Trophoblast cell (in vitro differentiated cells and primary cell): Measurements from ENCODE around the gene ULK1.

Source experiments
- DNase-seq, 2 donors: peaks; one replicate each; pipeline ENCODE4 v3.0.0-alpha.2; 2016
- H2AFZ ChIP-seq: 2 replicates; pipeline ENCODE4 v1.6.1; 2013; ENCODE audit warnings: low read length, moderate library complexity, mild to moderate bottlenecking; ENCODE audit not compliant: insufficient read depth, poor library complexity
- H2AK5ac ChIP-seq: 2 replicates; pipeline ENCODE4 v1.6.1; 2013; ENCODE audit warnings: mild to moderate bottlenecking, low read length
- H2BK120ac ChIP-seq: 2 replicates; pipeline ENCODE4 v1.6.1; 2013; ENCODE audit warnings: low read length, mild to moderate bottlenecking, moderate library complexity; ENCODE audit not compliant: insufficient read depth, poor library complexity
- H2BK12ac ChIP-seq: 2 replicates; pipeline ENCODE4 v1.6.1; 2013; ENCODE audit warnings: mild to moderate bottlenecking, low read length, moderate library complexity
- H2BK5ac ChIP-seq: 2 replicates; pipeline ENCODE4 v1.6.1; 2013; ENCODE audit warnings: low read length, low read depth, moderate library complexity, mild to moderate bottlenecking; ENCODE audit not compliant: poor library complexity
- H3K14ac ChIP-seq: 2 replicates; pipeline ENCODE4 v1.6.1; 2013; ENCODE audit warnings: mild to moderate bottlenecking, low read length
- H3K18ac ChIP-seq: 2 replicates; pipeline ENCODE4 v1.6.1; 2013; ENCODE audit warnings: mild to moderate bottlenecking, low read length
- H3K23ac ChIP-seq: 2 replicates; pipeline ENCODE4 v1.6.1; 2013; ENCODE audit warnings: low read length
- H3K27ac ChIP-seq: 2 replicates; pipeline ENCODE4 v1.5.1; 2013; ENCODE audit warnings: low read depth, mild to moderate bottlenecking, inconsistent platforms, low read length, moderate library complexity
- H3K27me3 ChIP-seq: 2 replicates; pipeline ENCODE4 v1.6.1; 2013; ENCODE audit warnings: inconsistent platforms, mild to moderate bottlenecking, low read length, moderate library complexity; ENCODE audit not compliant: insufficient read depth
- H3K36me3 ChIP-seq, 2 experiments: 1 replicate in 1 of 2; 2 replicates in 1 of 2; pipeline ENCODE4 v1.6.1; 2013; ENCODE audit warnings: low read length in 2 of 2, mild to moderate bottlenecking in 2 of 2, moderate library complexity in 1 of 2; ENCODE audit not compliant: insufficient read depth in 2 of 2, control insufficient read depth in 1 of 2
- H3K4ac ChIP-seq: 2 replicates; pipeline ENCODE4 v1.6.1; 2013; ENCODE audit warnings: low read depth, mild to moderate bottlenecking, low read length, moderate library complexity
- H3K4me1 ChIP-seq, 2 experiments: 1 replicate in 1 of 2; 2 replicates in 1 of 2; pipeline ENCODE4 v1.6.1; 2013; ENCODE audit warnings: low read length in 2 of 2, mild to moderate bottlenecking in 2 of 2, moderate library complexity in 1 of 2; ENCODE audit not compliant: insufficient read depth in 2 of 2, control insufficient read depth in 1 of 2
- H3K4me2 ChIP-seq: 2 replicates; pipeline ENCODE4 v1.6.1; 2013; ENCODE audit warnings: inconsistent platforms, mild to moderate bottlenecking, low read length, moderate library complexity
- H3K4me3 ChIP-seq: 2 replicates; pipeline ENCODE4 v1.5.1; 2013; ENCODE audit warnings: mild to moderate bottlenecking, low read depth, low read length, inconsistent platforms
- H3K79me1 ChIP-seq: one replicate; pipeline ENCODE4 v1.6.1; 2013; ENCODE audit warnings: low read length
- H3K79me2 ChIP-seq: 2 replicates; pipeline ENCODE4 v1.6.1; 2013; ENCODE audit warnings: low read length, mild to moderate bottlenecking; ENCODE audit not compliant: control insufficient read depth, insufficient read depth, poor library complexity
- H3K9ac ChIP-seq: 2 replicates; pipeline ENCODE4 v1.6.1; 2013; ENCODE audit warnings: mild to moderate bottlenecking, low read length
- H3K9me3 ChIP-seq: 2 replicates; pipeline ENCODE4 v1.6.1; 2013; ENCODE audit warnings: low read depth, mild to moderate bottlenecking, control low read depth, inconsistent platforms, low read length; ENCODE audit not compliant: insufficient read depth
- H4K12ac ChIP-seq: 2 replicates; pipeline ENCODE4 v1.6.1; 2013; ENCODE audit warnings: low read depth, mild to moderate bottlenecking, low read length, moderate library complexity
- H4K8ac ChIP-seq: 2 replicates; pipeline ENCODE4 v1.6.1; 2013; ENCODE audit warnings: low read depth, mild to moderate bottlenecking, low read length, moderate library complexity
- H4K91ac ChIP-seq: one replicate; pipeline ENCODE4 v1.6.1; 2013; ENCODE audit warnings: low read depth, mild to moderate bottlenecking, low read length, moderate library complexity
- WGBS: extraction: QIAGEN DNeasy Blood & Tissue Kit; methylation state at CpG from one replicate; pipeline ENCODE4 v1.1.7; 2013; ENCODE audit warnings: missing lambda C conversion rate; ENCODE audit not compliant: insufficient read length, insufficient coverage; ENCODE audit errors: extremely low coverage; 5-methylcytosine and 5-hydroxymethylcytosine counted together

Gene ULK1

GRCh38 chr12:131940141-131940547 lies 45.7 kb downstream of the ULK1 start:
- H3K27me3 ChIP-seq, result no peaks in the 10 kb centered on the region
- no peak for DNase-seq
- H4K8ac ChIP-seq, result no peak overlapping the region
- no peak overlapping the region for H2BK12ac ChIP-seq
- H3K14ac ChIP-seq, result no peak overlapping the region
- H3K79me1 ChIP-seq, result no peaks in the 10 kb centered on the region
- no peak overlapping the region for H4K12ac ChIP-seq
- H4K91ac ChIP-seq, result no peak overlapping the region
- H3K18ac ChIP-seq, result no peak overlapping the region
- no peak overlapping the region for H3K23ac ChIP-seq
- no peaks in the 10 kb centered on the region for H3K4me1 ChIP-seq
- H2BK5ac ChIP-seq, result no peak overlapping the region
- peaks cover 5% of the 10 kb centered on the region for H3K9me3 ChIP-seq
- no peak overlapping the region for H3K4me2 ChIP-seq
- H2BK120ac ChIP-seq, result no peak overlapping the region
- no peak overlapping the region for H2AFZ ChIP-seq
- no peak overlapping the region for H3K27ac ChIP-seq
- H3K4ac ChIP-seq, result no peak overlapping the region
- peaks cover 50 to 51% of the 10 kb centered on the region in 2 experiments for H3K36me3 ChIP-seq
- H3K9ac ChIP-seq, result no peak overlapping the region
- H2AK5ac ChIP-seq, result no peak overlapping the region
- no peak overlapping the region for H3K4me3 ChIP-seq
- no CpG with 5 or more reads among the region's 8 CpGs for WGBS
- no peaks in the 10 kb centered on the region for H3K79me2 ChIP-seq

GRCh38 chr12:131941116-131941986 lies 46.9 kb downstream of the ULK1 start:
- Histone ChIP-seq H3K4ac (no peak overlapping the region), H2BK120ac (no peak overlapping the region), H3K27me3 (no peaks in the 10 kb centered on the region), H3K4me1 (no peaks in the 10 kb centered on the region), H3K79me1 (no peaks in the 10 kb centered on the region), H3K79me2 (no peaks in the 10 kb centered on the region), H3K36me3 (peaks cover 45 to 51% of the 10 kb centered on the region in 2 experiments), H3K4me3 (no peak overlapping the region), H3K23ac (no peak overlapping the region), H2BK5ac (no peak overlapping the region), H3K14ac (no peak overlapping the region), H4K91ac (no peak overlapping the region), H3K9me3 (peaks cover 5% of the 10 kb centered on the region), H3K18ac (no peak overlapping the region), H3K9ac (no peak overlapping the region), H2AK5ac (no peak overlapping the region), H3K4me2 (no peak overlapping the region), H2AFZ (no peak overlapping the region), H2BK12ac (no peak overlapping the region), H4K8ac (no peak overlapping the region), H3K27ac (no peak overlapping the region), H4K12ac (no peak overlapping the region)
- WGBS, result no CpG with 5 or more reads among the region's 46 CpGs
- no peak for DNase-seq

- no peak overlapping the region for H2BK12ac ChIP-seq
- H3K9me3 ChIP-seq, result peaks cover 5% of the 10 kb centered on the region
- H3K27ac ChIP-seq, result no peak overlapping the region
- no peak overlapping the region for H3K4ac ChIP-seq
- H2AK5ac ChIP-seq, result no peak overlapping the region
- H3K9ac ChIP-seq, result no peak overlapping the region
- H3K79me2 ChIP-seq, result no peaks in the 10 kb centered on the region
- DNase-seq, result no peak
- no peaks in the 10 kb centered on the region for H3K27me3 ChIP-seq
- WGBS, result no CpG with 5 or more reads among the region's 7 CpGs
- H4K91ac ChIP-seq, result no peak overlapping the region
- no peak overlapping the region for H4K8ac ChIP-seq
- H3K36me3 ChIP-seq, result peaks cover 42 to 48% of the 10 kb centered on the region in 2 experiments
- H3K4me3 ChIP-seq, result no peak overlapping the region
- H4K12ac ChIP-seq, result no peak overlapping the region
- H3K79me1 ChIP-seq, result no peaks in the 10 kb centered on the region
- no peak overlapping the region for H3K14ac ChIP-seq
- H2AFZ ChIP-seq, result no peak overlapping the region
- no peak overlapping the region for H3K18ac ChIP-seq
- H2BK120ac ChIP-seq, result no peak overlapping the region
- no peak overlapping the region for H3K4me2 ChIP-seq
- H2BK5ac ChIP-seq, result no peak overlapping the region
- no peak overlapping the region for H3K23ac ChIP-seq
- H3K4me1 ChIP-seq, result no peaks in the 10 kb centered on the region
Observed at GRCh38 chr12:131941987-131942341, 47.5 kb downstream of the ULK1 start.

GRCh38 chr12:131942671-131943070 lies 48.2 kb downstream of the ULK1 start:
- no peak overlapping the region for H3K14ac ChIP-seq
- no peak for DNase-seq

More at GRCh38 chr12:131942671-131943070, 48.2 kb downstream of the ULK1 start:
- H2BK12ac ChIP-seq, result no peak overlapping the region
- H3K4ac ChIP-seq, result no peak overlapping the region
- no peak overlapping the region for H2AK5ac ChIP-seq
- no peak overlapping the region for H3K18ac ChIP-seq
- H4K91ac ChIP-seq, result no peak overlapping the region
- H3K4me2 ChIP-seq, result no peak overlapping the region
- no peaks in the 10 kb centered on the region for H3K79me2 ChIP-seq
- H2AFZ ChIP-seq, result no peak overlapping the region
- peaks cover 5% of the 10 kb centered on the region for H3K9me3 ChIP-seq
- H3K36me3 ChIP-seq, result peaks cover 42 to 48% of the 10 kb centered on the region in 2 experiments
- H3K4me1 ChIP-seq, result no peaks in the 10 kb centered on the region
- H3K27me3 ChIP-seq, result no peaks in the 10 kb centered on the region
- no peak overlapping the region for H3K4me3 ChIP-seq
- H3K23ac ChIP-seq, result no peak overlapping the region
- H3K79me1 ChIP-seq, result no peaks in the 10 kb centered on the region
- H3K9ac ChIP-seq, result no peak overlapping the region
- H4K8ac ChIP-seq, result no peak overlapping the region
- H2BK120ac ChIP-seq, result no peak overlapping the region
- no peak overlapping the region for H2BK5ac ChIP-seq
- no peak overlapping the region for H4K12ac ChIP-seq
- WGBS, result no CpG with 5 or more reads among the region's 12 CpGs
- no peak overlapping the region for H3K27ac ChIP-seq
